ENCODE data around the gene SUCO. TPM values are rescaled to one million over a fixed set of nuclear protein-coding genes. Genes with fewer than 3 reads are reported as not detected.

SUCO gene
- total and polyA plus RNA-seq, 2 of the 13 experiments (the other 11 are each of a cell fraction or from before 2014, with no cell fraction given) = 12.6 to 25.5 TPM

- TF ChIP-seq MTF2 (CRISPR knock-in tag; IDR thresholded peaks at IDR 0.05; ENCODE audit: borderline replicate concordance) = no peak
- TF ChIP-seq FOXP1 (IDR thresholded peaks at IDR 0.05) = no peak
- TF ChIP-seq FOXP1 (CRISPR knock-in tag; IDR thresholded peaks at IDR 0.05) = no peak
- TF ChIP-seq ZNF24 (IDR thresholded peaks at IDR 0.05) = no peak
- TF ChIP-seq MZF1 (CRISPR knock-in tag; IDR thresholded peaks at IDR 0.05; ENCODE audit: borderline replicate concordance) = no peak
- TF ChIP-seq HDAC1 (CRISPR knock-in tag; IDR thresholded peaks at IDR 0.05) = no peak
- TF ChIP-seq SMARCE1 (IDR thresholded peaks at IDR 0.05; ENCODE audit: borderline replicate concordance) = no peak
Measured at GRCh38 chr1:172638249-172638648, 105.3 kb downstream of the SUCO start (continued).

GRCh38 chr1:172638885-172639831 lies 106.2 kb downstream of the SUCO start:
- Histone ChIP-seq H3K9ac (ENCODE audit: insufficient read depth, low read depth, low read length) (no peak overlapping the region), H3K79me2 (ENCODE audit: insufficient read depth, low read length) (no peaks in the 10 kb centered on the region), H3K4me1 (ENCODE audit: insufficient read depth, low read length) (peaks cover 26% of the 10 kb centered on the region), H4K20me1 (ENCODE audit: insufficient read depth, low read length) (no peaks in the 10 kb centered on the region), H3K4me2 (ENCODE audit: low read depth, low read length) (peak overlapping the region; percentile 15; the same call in 1 of the 2 replicates), H3K4me3 (replicated peaks in 1 of 3; ENCODE audit: insufficient read depth in 1 of 3, low read depth in 2 of 3, low read length in 3 of 3) (no peak overlapping the region), H3K27me3 (ENCODE audit: control insufficient read depth in 1 of 2, insufficient read depth in 2 of 2, low read length in 2 of 2) (peaks cover 0 to under 1% of the 10 kb centered on the region in 2 experiments; a peak in 1 of 5 replicates), H3K9me3 (ENCODE audit: low read length) (no peaks in the 10 kb centered on the region), H3K36me3 (replicated peaks in 1 of 2; ENCODE audit: control insufficient read depth in 1 of 2, insufficient read depth in 2 of 2, low read length in 2 of 2) (no peaks in the 10 kb centered on the region), H2AFZ (ENCODE audit: low read length) (peak overlapping the region; percentile 40), H3K27ac (ENCODE audit: extremely low read length, insufficient read depth, low read length) (no peak overlapping the region)
- 16% methylated on average over 8 of the region's 9 CpGs for WGBS (ENCODE audit: low lambda C conversion rate)
- TF ChIP-seq FOSL2 (CRISPR knock-in tag; IDR thresholded peaks at IDR 0.05) (0 out of 2 replicates have a peak, but pooled peaks have one; percentile 14), GFI1 (CRISPR knock-in tag; IDR thresholded peaks at IDR 0.05; ENCODE audit: borderline replicate concordance) (no peak), CSRNP1 (CRISPR knock-in tag; IDR thresholded peaks at IDR 0.05) (no peak), ZMYM2 (CRISPR knock-in tag; IDR thresholded peaks at IDR 0.05) (no peak), GMEB2 (CRISPR knock-in tag; IDR thresholded peaks at IDR 0.05; ENCODE audit: low read depth) (no peak), ZNF350 (CRISPR knock-in tag; IDR thresholded peaks at IDR 0.05; ENCODE audit: borderline replicate concordance, low read depth) (no peak)
- no peak for FAIRE-seq
- ChIA-PET CTCF (ENCODE audit: low intra/inter-chr PET ratio, low total read pairs) (no interaction called here), POLR2A (no interaction called here)
- intact Hi-C loops (cut with micrococcal nuclease; ENCODE audit: unreplicated experiment) = no loop called here
- DNase-seq (ENCODE audit: low spot score) = peak; percentile 24
- in situ Hi-C loops (cut with HindIII; ENCODE audit: extremely low pct_ligation_motif_present, low pct_unique_long_range_greater_than_20kb) = no loop called here
- BruUV-seq (replicated peaks) = no TSS peak
- ATAC-seq = no peak; the same call in 2 of the 3 replicates

Data from HepG2 (cell line).